AG04450 (cell line): ENCODE measurements around the gene MTMR12. TPM values are rescaled to one million over a fixed set of nuclear protein-coding genes. Genes with fewer than 3 reads are reported as not detected.

Experiments
- CTCF ChIA-PET: fragments of 300-600, 350-600 bp; formaldehyde crosslinking; extraction: SDS; loops from one replicate; lab custom pipeline; 2022; ENCODE audit warnings: antibody characterized with exemption, inconsistent platforms; lab: Charles Lee
- POLR2A ChIA-PET: fragments of 350-600 bp; formaldehyde crosslinking; extraction: SDS; loops from one replicate; lab custom pipeline; 2021; ENCODE audit warnings: antibody characterized with exemption, inconsistent platforms; lab: Yijun Ruan, JAX
- DNase-seq: peaks from one replicate; pipeline ENCODE4 v3.0.0-alpha.2; 2011; ENCODE audit warnings: low read depth, low spot score
- H3K27ac ChIP-seq: one replicate; pipeline ENCODE4 v1.5.1; 2012; ENCODE audit warnings: low read depth, low read length, control low read depth
- H3K27me3 ChIP-seq: one replicate; pipeline ENCODE4 v1.6.0; 2012; ENCODE audit warnings: low read length; ENCODE audit not compliant: control insufficient read depth, insufficient read depth
- H3K4me3 ChIP-seq: 2 replicates; pipeline ENCODE4 v1.5.1; 2011; ENCODE audit warnings: mild to moderate bottlenecking, low read depth, low read length, control low read depth
- H3K9me3 ChIP-seq: 2 replicates; pipeline ENCODE4 v1.5.1; 2012; ENCODE audit warnings: low read length; ENCODE audit not compliant: control insufficient read depth, insufficient read depth
- CTCF ChIP-seq: IDR thresholded peaks from 2 replicates; pipeline ENCODE4 v1.5.1; 2011; ENCODE audit warnings: low read depth, low read length, control low read depth, inconsistent platforms
- polyA plus RNA-seq: library from polyadenylated mRNA; depleted of rRNA; stranded (reverse); fragments of >200 nt; gene quantifications from 2 replicates; pipeline ENCODE4 v1.2.3, GENCODE V29; 2011

Gene MTMR12
- polyA plus RNA-seq, 1 experiment, result 20.8 TPM

- CTCF ChIA-PET, result interaction anchor here (0.6 to 3.3 kb wide), 3 partner anchors 12 to 218 kb away, joined by 4 to 22 read pairs (median 5); no protein-coding TSS in a partner anchor
- Histone ChIP-seq H3K9me3 (peaks cover 22% of the 10 kb centered on the region), H3K27me3 (no peaks in the 10 kb centered on the region), H3K27ac (no peak overlapping the region), H3K4me3 (no peak overlapping the region)
- POLR2A ChIA-PET, result no interaction called here
- no peak for TF ChIP-seq CTCF
- DNase-seq, result no peak
These were observed 29.9 kb upstream of the MTMR12 start for GRCh38 chr5:32342656-32343055.

- ChIA-PET POLR2A (no interaction called here), CTCF (interaction anchor here (0.8 to 1.5 kb wide), 2 partner anchors 10 to 11 kb away, joined by 3 to 6 read pairs; no protein-coding TSS in a partner anchor)
- TF ChIP-seq CTCF, result no peak
These were observed 27.1 kb upstream of the MTMR12 start for GRCh38 chr5:32339878-32340277.

GRCh38 chr5:32339198-32339597 lies 26.5 kb upstream of the MTMR12 start:
- no peak for TF ChIP-seq CTCF
- no peak overlapping the region for H3K4me3 ChIP-seq
- POLR2A ChIA-PET, result no interaction called here
- CTCF ChIA-PET, result interaction anchor here (0.8 to 1.5 kb wide), 2 partner anchors 9 to 10 kb away, joined by 3 to 6 read pairs; no protein-coding TSS in a partner anchor
- peaks cover 24% of the 10 kb centered on the region for H3K9me3 ChIP-seq
- DNase-seq, result no peak
- no peaks in the 10 kb centered on the region for H3K27me3 ChIP-seq
- H3K27ac ChIP-seq, result no peak overlapping the region

More at GRCh38 chr5:32339878-32340277, 27.1 kb upstream of the MTMR12 start:
- no peaks in the 10 kb centered on the region for H3K27me3 ChIP-seq
- H3K4me3 ChIP-seq, result no peak overlapping the region
- no peak overlapping the region for H3K27ac ChIP-seq
- no peak for DNase-seq
- H3K9me3 ChIP-seq, result peaks cover 24% of the 10 kb centered on the region

GRCh38 chr5:32332966-32333365 lies 20.2 kb upstream of the MTMR12 start:
- H3K9me3 ChIP-seq, result peaks cover 4% of the 10 kb centered on the region; the same call in 1 of the 2 replicates
- ChIA-PET POLR2A (no interaction called here), CTCF (no interaction called here)
- H3K27ac ChIP-seq, result no peak overlapping the region
- peaks cover 3% of the 10 kb centered on the region for H3K27me3 ChIP-seq
- no peak overlapping the region for H3K4me3 ChIP-seq
- DNase-seq, result no peak
- TF ChIP-seq CTCF, result no peak

GRCh38 chr5:32332361-32332760 lies 19.6 kb upstream of the MTMR12 start:
- DNase-seq, result no peak
- H3K4me3 ChIP-seq, result no peak overlapping the region
- H3K9me3 ChIP-seq, result no peaks in the 10 kb centered on the region
- peaks cover 3% of the 10 kb centered on the region for H3K27me3 ChIP-seq
- ChIA-PET CTCF (interaction anchor here (5.5 kb wide), 1 partner anchor 99 kb away, joined by 92 read pairs; no protein-coding TSS in a partner anchor), POLR2A (no interaction called here)
- H3K27ac ChIP-seq, result no peak overlapping the region
- no peak for TF ChIP-seq CTCF
